ENCODE results near the gene HAUS1.

HAUS1 gene

GRCh38 chr18:46104128-46104911 lies at the start of gene HAUS1:
Gene HAUS1, plus strand, starts transcription at chr18:46104385. Its CDS starts 27 bp downstream, at chr18:46104412.
- peak; percentile 86 for DNase-seq
- in situ Hi-C loops (cut with HindIII; ENCODE audit: low pct_ligation_motif_present, low pct_unique_long_range_greater_than_20kb, low sequenced_read_pairs) = no loop called here

- in situ Hi-C loops (cut with HindIII; ENCODE audit: low pct_ligation_motif_present, low pct_unique_long_range_greater_than_20kb, low sequenced_read_pairs) = no loop called here
- DNase-seq = no peak
Observed at GRCh38 chr18:46054956-46055837, 49.0 kb upstream of the HAUS1 start.

- in situ Hi-C loops (cut with HindIII; ENCODE audit: low pct_ligation_motif_present, low pct_unique_long_range_greater_than_20kb, low sequenced_read_pairs) = no loop called here
Observed at GRCh38 chr18:46055838-46056230, 48.4 kb upstream of the HAUS1 start.

GRCh38 chr18:46060359-46060841 lies 43.8 kb upstream of the HAUS1 start:
- DNase-seq = no peak
- in situ Hi-C loops (cut with HindIII; ENCODE audit: low pct_ligation_motif_present, low pct_unique_long_range_greater_than_20kb, low sequenced_read_pairs) = no loop called here

More at GRCh38 chr18:46055838-46056230, 48.4 kb upstream of the HAUS1 start:
- DNase-seq = no peak

- no peak for DNase-seq
- in situ Hi-C loops (cut with HindIII; ENCODE audit: low pct_ligation_motif_present, low pct_unique_long_range_greater_than_20kb, low sequenced_read_pairs) = no loop called here
Observed at GRCh38 chr18:46061387-46061786, 42.8 kb upstream of the HAUS1 start.

- DNase-seq = no peak
- in situ Hi-C loops (cut with HindIII; ENCODE audit: low pct_ligation_motif_present, low pct_unique_long_range_greater_than_20kb, low sequenced_read_pairs) = no loop called here
Observed at GRCh38 chr18:46061796-46062195, 42.4 kb upstream of the HAUS1 start.

- DNase-seq = no peak
- in situ Hi-C loops (cut with HindIII; ENCODE audit: low pct_ligation_motif_present, low pct_unique_long_range_greater_than_20kb, low sequenced_read_pairs) = no loop called here
Observed at GRCh38 chr18:46062781-46063180, 41.4 kb upstream of the HAUS1 start.

- no peak for DNase-seq
- in situ Hi-C loops (cut with HindIII; ENCODE audit: low pct_ligation_motif_present, low pct_unique_long_range_greater_than_20kb, low sequenced_read_pairs) = no loop called here
Observed at GRCh38 chr18:46067438-46068007, 36.7 kb upstream of the HAUS1 start.

GRCh38 chr18:46068763-46069162 lies 35.4 kb upstream of the HAUS1 start:
- DNase-seq = no peak
- in situ Hi-C loops (cut with HindIII; ENCODE audit: low pct_ligation_motif_present, low pct_unique_long_range_greater_than_20kb, low sequenced_read_pairs) = no loop called here

GRCh38 chr18:46069524-46069923 lies 34.7 kb upstream of the HAUS1 start:
- in situ Hi-C loops (cut with HindIII; ENCODE audit: low pct_ligation_motif_present, low pct_unique_long_range_greater_than_20kb, low sequenced_read_pairs) = no loop called here
- no peak for DNase-seq

DNA sequence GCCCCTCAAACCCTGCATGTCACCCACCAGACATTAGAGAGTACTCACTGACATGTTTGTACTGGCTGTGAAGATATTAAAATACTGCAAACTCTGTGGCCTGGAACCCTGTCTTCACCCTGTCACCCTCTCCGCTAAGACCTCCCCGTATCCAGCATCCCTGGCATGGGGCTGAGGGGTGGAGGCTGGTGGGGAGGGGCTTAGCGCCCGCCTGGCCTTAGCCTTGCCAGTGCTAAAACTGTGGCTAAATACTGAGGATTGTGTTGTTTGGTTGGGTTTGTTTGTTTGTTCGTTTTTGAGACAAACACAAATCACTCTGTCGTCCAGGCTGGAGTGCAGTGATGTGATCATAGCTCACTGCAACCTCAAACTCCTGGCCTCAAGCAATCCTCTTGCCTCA lies 34.0 kb upstream of the HAUS1 start:
- DNase-seq = no peak
- in situ Hi-C loops (cut with HindIII; ENCODE audit: low pct_ligation_motif_present, low pct_unique_long_range_greater_than_20kb, low sequenced_read_pairs) = no loop called here

DNA sequence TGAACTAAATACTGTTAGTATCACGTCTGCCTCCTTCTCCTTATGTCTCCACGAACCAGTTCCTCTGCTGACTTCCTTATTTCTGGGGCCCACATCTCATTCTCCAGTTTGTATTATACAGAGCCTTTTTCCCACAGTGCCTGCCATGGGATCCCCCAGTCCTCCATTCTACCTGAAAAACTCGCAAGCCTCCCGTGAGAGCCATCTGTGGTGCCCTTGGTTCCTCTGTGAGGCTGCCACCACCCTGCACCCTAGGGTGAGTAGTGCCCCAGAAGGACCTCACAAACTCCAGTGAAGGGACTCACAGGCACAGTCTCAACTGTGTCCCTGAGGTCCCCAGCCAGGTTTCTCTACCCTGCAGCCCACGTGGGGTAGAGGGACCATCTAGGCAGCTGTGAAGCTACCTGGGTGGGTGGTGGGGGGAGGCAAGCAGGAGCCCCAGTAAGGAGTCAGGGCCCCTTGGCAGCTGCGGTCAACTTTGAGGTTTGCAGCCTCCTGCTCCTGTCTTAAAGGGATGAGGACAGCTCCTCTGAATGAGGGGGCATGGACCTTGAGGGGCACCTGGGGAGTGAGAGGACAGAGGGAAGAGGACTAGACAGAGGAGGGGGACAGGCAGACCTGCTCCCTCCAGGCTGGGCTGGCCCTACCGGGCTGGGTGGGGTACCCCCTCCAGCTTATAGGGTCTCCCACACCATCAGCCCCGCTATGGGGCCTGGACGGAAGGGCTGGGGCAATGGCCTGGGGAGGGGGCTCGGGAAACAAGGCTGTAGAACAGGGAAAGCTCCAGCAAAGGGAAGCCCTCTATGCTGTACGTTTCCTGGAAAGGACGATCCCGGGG lies 33.2 kb upstream of the HAUS1 start:
- in situ Hi-C loops (cut with HindIII; ENCODE audit: low pct_ligation_motif_present, low pct_unique_long_range_greater_than_20kb, low sequenced_read_pairs) = no loop called here
- no peak for DNase-seq

GRCh38 chr18:46071653-46072375 lies 32.4 kb upstream of the HAUS1 start, which contains the start of gene PSTPIP2:
Gene PSTPIP2, minus strand, starts transcription at chr18:46072260. Its CDS starts 72 bp downstream, at chr18:46072188.
- DNase-seq = peak; percentile 55
- in situ Hi-C loops (cut with HindIII; ENCODE audit: low pct_ligation_motif_present, low pct_unique_long_range_greater_than_20kb, low sequenced_read_pairs) = no loop called here

DNA sequence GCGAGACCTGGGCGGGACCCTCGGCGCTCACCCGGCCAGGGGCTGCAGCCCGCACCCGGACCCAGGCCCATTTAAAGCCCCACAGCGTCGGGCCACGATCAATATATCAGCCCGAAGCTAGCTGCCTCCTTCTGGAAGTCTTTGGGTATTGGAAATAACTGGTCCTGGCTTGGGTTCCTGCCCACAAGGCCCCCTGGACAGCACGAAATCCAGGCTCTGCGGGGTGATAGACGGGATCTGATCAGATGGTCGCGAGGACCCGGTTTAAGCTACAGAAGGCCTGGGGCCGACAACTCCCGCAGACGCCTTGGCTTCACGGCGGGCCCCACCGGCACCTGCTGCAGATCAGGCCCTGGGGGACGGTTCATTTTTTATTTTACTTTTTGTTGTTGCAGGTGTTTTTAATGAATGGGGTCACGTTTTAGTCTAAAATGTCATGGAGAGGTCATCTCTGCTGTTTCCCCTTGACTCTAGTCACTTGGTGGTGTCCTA lies 31.8 kb upstream of the HAUS1 start:
- no peak for DNase-seq
- in situ Hi-C loops (cut with HindIII; ENCODE audit: low pct_ligation_motif_present, low pct_unique_long_range_greater_than_20kb, low sequenced_read_pairs) = no loop called here

DNA sequence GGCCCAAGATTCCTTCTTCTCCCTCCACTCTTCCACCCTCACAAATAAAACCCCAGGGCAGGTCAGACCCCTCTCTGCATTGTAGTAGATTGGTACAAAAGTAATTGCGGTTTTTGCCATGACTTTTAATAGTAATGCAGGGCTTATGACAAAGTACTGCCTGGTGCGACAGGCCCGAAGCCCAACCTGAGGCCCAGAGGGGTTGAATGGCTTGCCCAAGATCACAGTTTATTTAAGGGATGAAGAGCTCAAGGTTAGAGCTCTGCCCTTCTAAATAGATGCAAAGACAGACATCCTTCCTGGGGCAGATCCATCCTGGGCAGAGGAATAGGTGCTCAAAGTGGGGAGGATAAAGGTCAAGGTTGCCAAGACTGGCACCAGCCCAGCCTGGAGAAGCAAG lies 31.2 kb upstream of the HAUS1 start:
- in situ Hi-C loops (cut with HindIII; ENCODE audit: low pct_ligation_motif_present, low pct_unique_long_range_greater_than_20kb, low sequenced_read_pairs) = no loop called here
- DNase-seq = no peak

GRCh38 chr18:46073474-46074331 lies 30.5 kb upstream of the HAUS1 start:
- peak; percentile 71 for DNase-seq
- in situ Hi-C loops (cut with HindIII; ENCODE audit: low pct_ligation_motif_present, low pct_unique_long_range_greater_than_20kb, low sequenced_read_pairs) = no loop called here

DNA sequence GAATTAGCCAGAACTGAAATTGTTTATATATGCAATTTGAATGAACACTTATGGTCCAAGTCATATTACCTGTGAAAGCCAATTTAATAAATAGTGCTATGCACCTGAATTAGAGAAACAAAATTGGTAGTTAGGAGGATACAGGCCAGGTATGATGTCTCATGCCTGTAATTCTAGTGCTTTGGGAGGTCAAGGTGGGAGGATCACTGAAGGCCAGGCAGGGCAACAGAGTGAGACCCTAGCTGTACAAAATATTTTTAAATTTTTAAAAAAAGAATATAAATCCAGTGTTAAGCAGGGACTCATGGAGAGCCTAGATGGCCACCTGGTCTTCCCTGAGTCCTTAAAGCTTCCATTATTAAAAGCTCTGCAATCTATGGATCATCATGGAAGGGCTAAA lies 24.8 kb upstream of the HAUS1 start:
- in situ Hi-C loops (cut with HindIII; ENCODE audit: low pct_ligation_motif_present, low pct_unique_long_range_greater_than_20kb, low sequenced_read_pairs) = loop anchor here (25.0 kb wide), 1 partner anchor 167 kb away; no protein-coding TSS in a partner anchor
- DNase-seq = no peak

Data from ACHN (cell line).